ENCODE results near the gene OR2T11. TPM values are rescaled to one million over a fixed set of nuclear protein-coding genes. Genes with fewer than 3 reads are reported as not detected.
"Not testable (repeated sequence)": the region's sequence is repeated elsewhere in the genome, so short reads cannot be mapped to it uniquely, and the experiment has no call there.

Gene OR2T11
- polyA plus RNA-seq, 3 donors from 2014 or later: not detected

- Mint-ChIP-seq H3K27ac (no peak overlapping the region), H3K4me3 (no peak overlapping the region), H3K9me3 (no peaks in the 10 kb centered on the region), H3K27me3 (ENCODE audit: low read depth in 3 of 3) (peaks cover 2 to 5% (median 2%) of the 10 kb centered on the region in 3 donors), H3K36me3 (no peaks in the 10 kb centered on the region), H3K4me1 (no peaks in the 10 kb centered on the region)
- no peak for DNase-seq
Observed at GRCh38 chr1:248596615-248597014, 38.3 kb downstream of the OR2T11 start.

- no peak overlapping the region for H3K4me3 Mint-ChIP-seq
- H3K9me3 Mint-ChIP-seq: peaks cover 0 to 2% (median 0%) of the 10 kb centered on the region in 6 donors
- H3K36me3 Mint-ChIP-seq: no peaks in the 10 kb centered on the region
- H3K4me1 Mint-ChIP-seq: no peaks in the 10 kb centered on the region
- peaks cover 0 to 3% (median 0%) of the 10 kb centered on the region in 3 donors for H3K27me3 Mint-ChIP-seq (ENCODE audit: low read depth in 3 of 3)
- no peak overlapping the region for H3K27ac Mint-ChIP-seq
- no peak for DNase-seq
Observed at GRCh38 chr1:248593226-248593625, 41.7 kb downstream of the OR2T11 start.

GRCh38 chr1:248592655-248593054 lies 42.2 kb downstream of the OR2T11 start:
- no peak for DNase-seq
- Mint-ChIP-seq H3K4me3 (no peak overlapping the region), H3K9me3 (peaks cover 0 to 2% (median 0%) of the 10 kb centered on the region in 6 donors), H3K27me3 (ENCODE audit: low read depth in 3 of 3) (peaks cover 0 to 3% (median 0%) of the 10 kb centered on the region in 3 donors), H3K4me1 (no peaks in the 10 kb centered on the region), H3K27ac (no peak overlapping the region), H3K36me3 (no peaks in the 10 kb centered on the region)

- Mint-ChIP-seq H3K9me3 (peaks cover 0 to 5% (median under 1%) of the 10 kb centered on the region in 6 donors), H3K4me1 (no peaks in the 10 kb centered on the region)
Observed at GRCh38 chr1:248590055-248590454, 44.8 kb downstream of the OR2T11 start.

GRCh38 chr1:248589334-248589733 lies 45.6 kb downstream of the OR2T11 start:
- no peak for DNase-seq
- H3K9me3 Mint-ChIP-seq: peaks cover 0 to 5% (median under 1%) of the 10 kb centered on the region in 6 donors
- H3K4me3 Mint-ChIP-seq: no peak overlapping the region
- H3K4me1 Mint-ChIP-seq: no peaks in the 10 kb centered on the region
- H3K27me3 Mint-ChIP-seq (ENCODE audit: low read depth in 3 of 3): peaks cover 2 to 4% (median 3%) of the 10 kb centered on the region in 3 donors
- H3K27ac Mint-ChIP-seq: no peak overlapping the region
- no peaks in the 10 kb centered on the region for H3K36me3 Mint-ChIP-seq

More at GRCh38 chr1:248590055-248590454, 44.8 kb downstream of the OR2T11 start:
- Mint-ChIP-seq H3K36me3 (no peaks in the 10 kb centered on the region), H3K27me3 (ENCODE audit: low read depth in 3 of 3) (peaks cover 2 to 4% (median 3%) of the 10 kb centered on the region in 3 donors), H3K4me3 (no peak overlapping the region), H3K27ac (no peak overlapping the region)
- DNase-seq: no peak

- peaks cover 0 to 5% (median 2%) of the 10 kb centered on the region in 6 donors for H3K9me3 Mint-ChIP-seq
- no peaks in the 10 kb centered on the region for H3K4me1 Mint-ChIP-seq
- peaks cover 2 to 4% (median 3%) of the 10 kb centered on the region in 3 donors for H3K27me3 Mint-ChIP-seq (ENCODE audit: low read depth in 3 of 3)
- no peak for DNase-seq
- H3K27ac Mint-ChIP-seq: no peak overlapping the region
- no peak overlapping the region for H3K4me3 Mint-ChIP-seq
- no peaks in the 10 kb centered on the region for H3K36me3 Mint-ChIP-seq
Observed at GRCh38 chr1:248585266-248585665, 49.6 kb downstream of the OR2T11 start.

GRCh38 chr1:248576260-248576980 lies 58.5 kb downstream of the OR2T11 start:
- H3K4me1 Mint-ChIP-seq: no peaks in the 10 kb centered on the region
- peaks cover 0 to 3% (median 3%) of the 10 kb centered on the region in 3 donors for H3K27me3 Mint-ChIP-seq (ENCODE audit: low read depth in 3 of 3)
- no peak overlapping the region for H3K27ac Mint-ChIP-seq
- DNase-seq: no peak
- peaks cover 0 to 2% (median 0%) of the 10 kb centered on the region in 6 donors for H3K9me3 Mint-ChIP-seq
- no peaks in the 10 kb centered on the region for H3K36me3 Mint-ChIP-seq
- H3K4me3 Mint-ChIP-seq: no peak overlapping the region

GRCh38 chr1:248574657-248575056 lies 60.2 kb downstream of the OR2T11 start, which contains the start of gene OR2T34:
OR2T34 (minus strand) TSS chr1:248574757; CDS start chr1:248574757, 0 bp downstream.
- not testable (repeated sequence) for H3K27ac Mint-ChIP-seq; DNase-seq; H3K27me3 Mint-ChIP-seq (ENCODE audit: low read depth in 3 of 3); H3K4me3 Mint-ChIP-seq; H3K9me3 Mint-ChIP-seq; H3K4me1 Mint-ChIP-seq; H3K36me3 Mint-ChIP-seq

GRCh38 chr1:248573856-248574255 lies 61.0 kb downstream of the OR2T11 start:
- H3K4me1 Mint-ChIP-seq; H3K27me3 Mint-ChIP-seq (ENCODE audit: low read depth in 3 of 3); H3K36me3 Mint-ChIP-seq; H3K27ac Mint-ChIP-seq; DNase-seq; H3K4me3 Mint-ChIP-seq; H3K9me3 Mint-ChIP-seq: not testable (repeated sequence)

Other genes starting within 250 kb of the OR2T11 start
- gene OR2T1, start 232.0 kb downstream of the OR2T11 start, polyA plus RNA-seq: not detected
- not detected for gene OR2T2, start 189.5 kb downstream of the OR2T11 start, polyA plus RNA-seq
- gene OR2T3, start 161.7 kb downstream of the OR2T11 start, polyA plus RNA-seq: not detected
- not detected for gene OR2T5, start 146.5 kb downstream of the OR2T11 start, polyA plus RNA-seq
- gene OR2G6, start 127.0 kb downstream of the OR2T11 start, polyA plus RNA-seq: not detected
- not detected for gene OR2T29, start 72.3 kb downstream of the OR2T11 start, polyA plus RNA-seq
- not detected for gene OR2T34, start 60.3 kb downstream of the OR2T11 start, polyA plus RNA-seq
- not detected for gene OR2T10, start 37.4 kb downstream of the OR2T11 start, polyA plus RNA-seq
- not detected for gene OR2T35, start 10.2 kb upstream of the OR2T11 start, polyA plus RNA-seq
- gene OR2T27, start 20.4 kb upstream of the OR2T11 start, polyA plus RNA-seq: not detected
- gene OR14I1, start 67.7 kb upstream of the OR2T11 start, polyA plus RNA-seq: not detected
- not detected for gene LYPD8, start 120.7 kb upstream of the OR2T11 start, polyA plus RNA-seq
- 1 to 10 TPM in 2 of 3 donors, under 1 TPM in 1; 0.46 to 5.9 (median 3.2) TPM for gene SH3BP5L, start 190.8 kb upstream of the OR2T11 start, polyA plus RNA-seq
- gene ZNF672, start 203.1 kb upstream of the OR2T11 start, polyA plus RNA-seq: 10 to 100 TPM; 17.1 to 36.9 (median 29.3) TPM
- gene ZNF692, start 224.0 kb upstream of the OR2T11 start, polyA plus RNA-seq: 10 to 100 TPM in 1 of 3 donors, 1 to 10 TPM in 2; 5.5 to 11.0 (median 7.7) TPM

All from immature natural killer cell (primary cell).